NCI-H2227 treated with DMSO at 0.1 percent for 48 hours (cell line): ENCODE results near the gene TACO1.

Experiments
- DNase-seq: peaks from one replicate; lab custom pipeline; 2025; lab: John Stamatoyannopoulos, UW

Gene TACO1

DNA sequence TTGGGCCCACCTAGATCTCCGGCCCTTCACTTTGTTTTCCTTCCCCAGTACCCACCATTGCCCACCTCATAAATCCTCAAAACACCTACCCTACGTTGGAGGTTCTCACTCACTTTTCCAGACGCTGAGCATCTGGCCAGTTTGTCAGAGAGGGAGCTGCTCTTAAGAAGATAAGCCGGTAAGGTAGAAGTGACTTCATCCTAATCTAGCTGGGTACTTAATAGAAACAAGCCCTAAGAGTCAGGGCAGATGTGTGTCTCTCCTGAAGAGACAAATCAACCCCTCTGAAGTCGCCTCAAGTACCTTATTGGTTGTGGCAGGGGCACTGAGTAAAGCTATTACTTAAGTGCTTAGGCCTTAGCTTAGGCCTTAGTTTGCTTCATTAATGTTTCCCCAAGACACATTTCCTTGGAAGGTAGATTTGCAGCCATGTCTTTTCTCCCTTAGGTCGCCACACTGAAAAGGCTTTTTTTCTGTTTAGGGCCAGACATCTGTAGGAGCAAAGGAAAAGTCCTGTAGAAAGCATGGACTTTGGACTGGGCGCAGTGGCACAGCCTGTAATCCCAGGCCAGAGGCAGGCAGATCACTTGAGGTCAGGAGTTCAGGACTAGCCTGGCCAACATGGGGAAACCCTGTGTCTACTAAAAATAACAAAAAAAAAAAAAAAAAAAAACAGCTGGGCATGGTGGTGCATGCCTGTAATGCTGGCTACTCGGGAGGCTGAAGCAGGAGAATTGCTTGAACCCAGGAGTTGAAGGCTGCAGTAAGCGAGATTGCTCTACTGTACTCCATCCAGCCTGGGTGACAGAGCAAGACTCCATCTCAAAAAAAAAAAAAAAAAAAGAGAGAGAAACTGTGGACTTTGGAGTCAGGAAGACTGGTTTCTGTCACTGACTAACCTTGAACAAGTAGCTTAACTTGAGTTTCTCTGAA, 1.0 kb downstream of the TACO1 start:
- no peak for DNase-seq

GRCh38 chr17:63609816-63610573, 9.3 kb downstream of the TACO1 start:
- DNase-seq, result no peak

GRCh38 chr17:63610854-63611253, 10.2 kb downstream of the TACO1 start:
- DNase-seq, result no peak

DNA sequence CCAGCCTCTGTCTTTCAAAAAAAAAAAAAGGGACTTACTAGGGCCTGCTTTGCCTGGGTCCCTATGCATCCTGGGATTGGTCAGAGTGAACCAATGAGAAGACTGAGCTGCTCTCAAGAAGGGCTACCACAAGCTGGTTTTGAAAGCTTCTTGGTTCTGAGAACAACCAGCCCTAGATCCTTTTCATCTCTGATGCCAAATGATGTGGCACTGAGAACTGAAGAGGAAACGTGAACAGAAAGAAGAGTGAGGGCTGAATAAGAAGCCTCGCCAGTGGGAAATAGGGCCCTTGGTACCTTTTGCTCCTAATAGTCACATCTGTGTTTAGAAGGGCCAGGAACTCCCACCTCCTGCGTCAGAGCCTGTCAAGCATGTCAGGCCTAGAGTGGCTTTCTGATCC, 10.7 kb downstream of the TACO1 start:
- no peak for DNase-seq

DNA sequence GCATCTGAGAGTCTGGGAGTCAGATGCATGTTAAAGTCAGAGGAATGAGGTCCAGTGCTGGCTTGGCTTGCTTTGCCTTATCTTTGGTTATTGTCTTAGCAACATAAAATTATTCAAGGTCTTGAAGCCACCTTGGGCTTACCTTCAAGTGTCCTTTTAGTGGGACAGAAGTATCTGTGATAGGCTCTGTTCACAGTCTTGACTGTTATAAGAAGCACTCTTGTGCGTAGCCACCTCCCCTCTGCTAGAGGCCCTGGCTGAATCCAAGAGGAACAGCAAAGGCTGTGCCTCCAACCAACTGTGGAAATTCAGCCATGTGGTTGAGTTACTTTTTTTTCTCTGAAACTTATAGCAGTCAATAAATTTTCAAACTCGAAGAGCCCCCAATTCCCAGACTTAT, 13.0 kb downstream of the TACO1 start:
- no peak for DNase-seq

GRCh38 chr17:63621229-63621683, 20.6 kb downstream of the TACO1 start:
- DNase-seq, result no peak

- peak; percentile 99 for DNase-seq
Measured at GRCh38 chr17:63621684-63622573, 21.2 kb downstream of the TACO1 start, which contains the start of gene MAP3K3. Gene MAP3K3 (plus strand): TSS chr17:63622417. CDS start chr17:63622760, 343 bp downstream.

GRCh38 chr17:63622574-63623390, 22.1 kb downstream of the TACO1 start:
- DNase-seq, result peak; percentile 6

- DNase-seq, result no peak
Measured at GRCh38 chr17:63623786-63624530, 23.3 kb downstream of the TACO1 start.

GRCh38 chr17:63624531-63624880, 23.8 kb downstream of the TACO1 start:
- DNase-seq, result no peak

GRCh38 chr17:63626551-63627180, 26.0 kb downstream of the TACO1 start:
- no peak for DNase-seq

DNA sequence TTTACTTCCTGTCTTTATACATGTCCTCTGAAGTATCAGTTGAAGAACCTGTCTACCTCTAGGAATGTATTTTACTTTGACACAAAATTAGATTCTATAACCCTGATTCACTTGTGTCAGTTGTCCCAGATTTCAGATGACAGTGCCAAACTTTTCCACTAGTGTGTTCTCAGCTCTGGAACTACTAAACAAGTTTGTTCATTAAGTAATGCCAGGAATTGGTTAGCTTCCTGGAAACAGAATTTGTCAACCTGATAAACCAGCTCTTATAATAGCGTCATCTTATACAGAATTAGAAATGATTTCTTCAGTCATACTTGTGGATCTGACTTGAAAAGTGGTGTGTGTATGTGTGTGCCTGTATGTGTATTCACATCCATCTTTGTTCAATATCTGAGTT, 28.9 kb downstream of the TACO1 start:
- DNase-seq, result no peak

GRCh38 chr17:63631062-63631461, 30.4 kb downstream of the TACO1 start:
- DNase-seq, result no peak

GRCh38 chr17:63631626-63632025, 30.9 kb downstream of the TACO1 start:
- no peak for DNase-seq

DNA sequence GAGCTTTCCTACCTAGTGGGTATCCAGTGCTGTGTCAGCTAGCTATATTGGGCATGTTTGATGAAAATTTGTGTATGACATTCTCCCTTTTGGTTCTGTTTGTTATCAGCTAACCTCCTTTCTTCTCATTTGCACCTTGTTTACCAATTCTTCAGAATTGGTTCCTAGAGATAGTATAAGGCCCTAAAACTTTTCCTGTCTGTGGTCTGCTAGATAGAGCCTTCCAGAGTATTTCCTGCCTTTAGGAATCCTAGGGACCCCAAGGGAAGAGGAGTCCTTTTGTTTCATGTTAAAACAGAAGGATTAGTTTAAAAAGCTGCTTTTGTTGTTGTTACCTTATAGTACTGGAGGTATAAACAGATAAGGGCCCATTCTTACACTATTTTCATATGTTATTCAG, 33.0 kb downstream of the TACO1 start:
- DNase-seq, result no peak

GRCh38 chr17:63634163-63634562, 33.5 kb downstream of the TACO1 start:
- no peak for DNase-seq

DNA sequence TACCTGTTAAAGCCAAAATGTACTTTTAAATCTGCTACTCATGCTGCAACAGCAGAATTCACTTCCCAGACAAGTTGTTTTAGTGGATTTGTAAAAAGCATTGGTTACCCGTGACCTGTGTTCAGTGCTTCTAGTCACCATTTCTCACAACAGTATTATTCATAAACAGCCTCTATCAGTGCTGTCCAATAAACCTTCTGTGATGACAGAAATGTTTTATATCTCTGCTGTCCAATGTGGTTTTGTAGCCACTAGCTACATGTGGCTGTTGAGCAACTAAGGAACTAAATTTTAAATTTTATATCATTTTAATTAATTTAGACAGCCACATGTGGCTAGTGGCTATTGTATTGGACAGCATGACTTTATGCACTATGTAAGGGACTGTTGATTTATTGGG, 34.1 kb downstream of the TACO1 start:
- DNase-seq, result no peak

DNA sequence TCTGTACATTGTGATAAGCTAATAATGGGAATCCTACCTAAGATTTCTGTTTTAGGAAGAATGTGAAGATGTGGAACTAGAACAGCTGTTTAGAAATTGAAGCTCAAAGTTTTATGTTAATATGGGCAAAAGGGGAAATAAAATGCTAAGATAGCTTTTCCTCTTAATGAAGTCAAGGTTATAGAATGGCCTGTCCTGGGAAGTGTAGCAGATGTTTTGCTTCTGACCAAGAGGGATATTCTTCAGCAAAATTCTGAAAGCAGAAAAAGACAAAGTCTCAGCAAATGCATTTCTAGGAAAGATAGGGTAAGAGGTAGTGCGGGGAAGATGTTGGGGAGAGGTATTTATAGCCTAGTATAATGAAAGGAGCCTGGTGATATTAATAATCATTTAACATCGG, 34.6 kb downstream of the TACO1 start:
- no peak for DNase-seq

- DNase-seq, result no peak
Measured at GRCh38 chr17:63635787-63636186, 35.1 kb downstream of the TACO1 start.

GRCh38 chr17:63639125-63639524, 38.4 kb downstream of the TACO1 start:
- no peak for DNase-seq
